IMR-90 (cell line): ENCODE measurements around the gene DNAJC11. TPM values are rescaled to one million over a fixed set of nuclear protein-coding genes. Genes with fewer than 3 reads are reported as not detected.

ENCODE experiments used
- ATAC-seq: fragments of 200-7000 bp; cut with Tn5 transposase; 2 replicates; pipeline ENCODE4 v1.9.1; 2020; ENCODE audit warnings: low read depth, mild to moderate bottlenecking, moderate library complexity
- BruUV-seq: library from RNA; stranded (reverse); fragments of 400-500 nt; replicated peaks from 2 replicates; lab custom pipeline; 2021; lab: Mats Ljungman, UMichigan
- CTCF ChIA-PET: fragments of 300-600 bp; formaldehyde crosslinking; extraction: SDS; loops from one replicate; lab custom pipeline; 2021; ENCODE audit warnings: antibody characterized with exemption; lab: Yijun Ruan, JAX
- POLR2A ChIA-PET: fragments of 300-600 bp; sonication (Branson Sonifier 250); formaldehyde crosslinking; loops from one replicate; lab custom pipeline; 2022; ENCODE audit warnings: antibody characterized with exemption; ENCODE audit not compliant: unreplicated experiment; lab: Charles Lee
- DNase-seq: peaks from one replicate; pipeline ENCODE4 v3.0.0; 2013
- H2AFZ ChIP-seq: replicated peaks from 2 replicates; pipeline ENCODE3; 2013; ENCODE audit warnings: low read length, mild to moderate bottlenecking; ENCODE audit not compliant: poor library complexity
- H2AK5ac ChIP-seq: 2 replicates; pipeline ENCODE4 v1.6.1; 2013; ENCODE audit warnings: low read depth, low read length, inconsistent platforms
- H2AK9ac ChIP-seq: replicated peaks from 2 replicates; pipeline ENCODE3; 2013; ENCODE audit warnings: mild to moderate bottlenecking, low read depth, low read length, moderate library complexity; ENCODE audit not compliant: poor library complexity
- H2BK120ac ChIP-seq: 2 replicates; pipeline ENCODE4 v1.6.1; 2013; ENCODE audit warnings: low read depth, low read length, inconsistent platforms
- H2BK15ac ChIP-seq: 3 replicates; pipeline ENCODE4 v1.6.1; 2013; ENCODE audit warnings: low read depth, low read length, inconsistent platforms
- H2BK20ac ChIP-seq: 2 replicates; pipeline ENCODE4 v1.6.1; 2013; ENCODE audit warnings: low read depth, mild to moderate bottlenecking, inconsistent platforms, low read length, moderate library complexity
- H2BK5ac ChIP-seq: 2 replicates; pipeline ENCODE4 v1.6.1; 2013; ENCODE audit warnings: mild to moderate bottlenecking, low read depth, low read length, inconsistent platforms; ENCODE audit not compliant: poor library complexity, severe bottlenecking
- H3K14ac ChIP-seq: replicated peaks from 2 replicates; pipeline ENCODE4 v1.6.1; 2013; ENCODE audit warnings: low read depth, low read length, inconsistent platforms
- H3K18ac ChIP-seq: 2 replicates; pipeline ENCODE4 v1.6.1; 2013; ENCODE audit warnings: low read depth, low read length, control low read depth
- H3K23ac ChIP-seq: 2 replicates; pipeline ENCODE4 v1.6.1; 2013; ENCODE audit warnings: low read depth, low read length, inconsistent platforms
- H3K27ac ChIP-seq: 2 replicates; pipeline ENCODE4 v1.5.1; 2013; ENCODE audit warnings: mild to moderate bottlenecking, control low read depth, low read length; ENCODE audit not compliant: insufficient read depth
- H3K27me3 ChIP-seq: 2 replicates; pipeline ENCODE4 v1.6.1; 2013; ENCODE audit warnings: low read length; ENCODE audit not compliant: control insufficient read depth, insufficient read depth
- H3K36me3 ChIP-seq: 2 replicates; pipeline ENCODE4 v1.6.1; 2013; ENCODE audit warnings: low read length, mixed read lengths; ENCODE audit not compliant: control insufficient read depth, insufficient read depth
- H3K4ac ChIP-seq: 2 replicates; pipeline ENCODE4 v1.6.1; 2013; ENCODE audit warnings: low read depth, low read length, inconsistent platforms
- H3K4me1 ChIP-seq: 2 replicates; pipeline ENCODE4 v1.6.1; 2013; ENCODE audit warnings: low read length, mixed read lengths; ENCODE audit not compliant: control insufficient read depth, insufficient read depth
- H3K4me2 ChIP-seq: 2 replicates; pipeline ENCODE4 v1.6.1; 2013; ENCODE audit warnings: low read depth, mild to moderate bottlenecking, control low read depth, low read length, moderate library complexity
- H3K4me3 ChIP-seq: 2 replicates; pipeline ENCODE4 v1.5.1; 2013; ENCODE audit warnings: low read depth, mild to moderate bottlenecking, control low read depth, low read length, moderate library complexity; ENCODE audit not compliant: insufficient read depth
- H3K56ac ChIP-seq: 2 replicates; pipeline ENCODE4 v1.6.1; 2013; ENCODE audit warnings: low read length, inconsistent platforms; ENCODE audit not compliant: insufficient read depth; ENCODE audit errors: extremely low read depth
- H3K79me1 ChIP-seq, 2 experiments: 2 replicates each; pipeline ENCODE4 v1.6.1; 2013; ENCODE audit warnings: low read length in 2 of 2, inconsistent platforms in 1 of 2, low read depth in 1 of 2
- H3K9ac ChIP-seq: 2 replicates; pipeline ENCODE4 v1.6.1; 2013; ENCODE audit warnings: low read depth, low read length, control low read depth
- H3K9me1 ChIP-seq: 2 replicates; pipeline ENCODE4 v1.6.1; 2013; ENCODE audit warnings: low read length, inconsistent platforms; ENCODE audit not compliant: insufficient read depth
- H3K9me3 ChIP-seq: 2 replicates; pipeline ENCODE4 v1.6.1; 2013; ENCODE audit warnings: low read length; ENCODE audit not compliant: control insufficient read depth, insufficient read depth
- H4K20me1 ChIP-seq: 2 replicates; pipeline ENCODE4 v1.6.1; 2013; ENCODE audit warnings: low read length, inconsistent platforms; ENCODE audit not compliant: insufficient read depth
- H4K5ac ChIP-seq: 2 replicates; pipeline ENCODE4 v1.6.1; 2013; ENCODE audit warnings: mild to moderate bottlenecking, low read depth, low read length, control low read depth
- H4K8ac ChIP-seq, 2 experiments: 2 replicates each; pipeline ENCODE4 v1.6.1; 2013; ENCODE audit warnings: low read depth in 2 of 2, low read length in 2 of 2, control low read depth in 1 of 2, inconsistent platforms in 1 of 2
- H4K91ac ChIP-seq: 2 replicates; pipeline ENCODE4 v1.6.1; 2013; ENCODE audit warnings: low read depth, low read length, inconsistent platforms; ENCODE audit not compliant: insufficient read depth
- BHLHE40 ChIP-seq: fragments of 150-350 bp; IDR thresholded peaks from 2 replicates; pipeline ENCODE4 v1.6.1; 2016; ENCODE audit warnings: mild to moderate bottlenecking, low read depth, low read length
- CEBPB ChIP-seq: IDR thresholded peaks from 2 replicates; pipeline ENCODE4 v1.6.1; 2012; ENCODE audit warnings: low read depth, low read length, improper control_type of control experiment
- CTCF ChIP-seq: conservative IDR thresholded peaks from 2 replicates; pipeline ENCODE4 v1.5.1; 2012; ENCODE audit warnings: mild to moderate bottlenecking, low read depth, low read length, improper control_type of control experiment
- FOS ChIP-seq: fragments of 150-350 bp; IDR thresholded peaks from 2 replicates; pipeline ENCODE4 v1.6.1; 2016; ENCODE audit warnings: low read depth, low read length
- MAFK ChIP-seq: IDR thresholded peaks from 2 replicates; pipeline ENCODE4 v1.6.1; 2012; ENCODE audit warnings: low read depth, low read length, improper control_type of control experiment
- MAZ ChIP-seq: IDR thresholded peaks from 2 replicates; pipeline ENCODE4 v1.6.1; 2012; ENCODE audit warnings: low read depth, mild to moderate bottlenecking, low read length, improper control_type of control experiment, moderate library complexity, borderline replicate concordance
- MXI1 ChIP-seq: IDR thresholded peaks from 2 replicates; pipeline ENCODE4 v1.6.1; 2012; ENCODE audit warnings: low read depth, mild to moderate bottlenecking, low read length, moderate library complexity, borderline replicate concordance
- POLR2A ChIP-seq: IDR thresholded peaks from 2 replicates; pipeline ENCODE4 v1.6.1; 2012; ENCODE audit warnings: mild to moderate bottlenecking, low read depth, low read length
- RAD21 ChIP-seq: IDR thresholded peaks from 2 replicates; pipeline ENCODE4 v1.6.1; 2012; ENCODE audit warnings: low read length, improper control_type of control experiment
- RCOR1 ChIP-seq: IDR thresholded peaks from 2 replicates; pipeline ENCODE4 v1.6.1; 2012; ENCODE audit warnings: mild to moderate bottlenecking, low read length, improper control_type of control experiment; ENCODE audit not compliant: insufficient replicate concordance
- RFX5 ChIP-seq: IDR thresholded peaks from 2 replicates; pipeline ENCODE4 v1.8.0; 2012; ENCODE audit warnings: low read depth, mild to moderate bottlenecking, low read length, moderate library complexity
- SMC3 ChIP-seq: fragments of 150-350 bp; IDR thresholded peaks from 2 replicates; pipeline ENCODE4 v1.6.1; 2016; ENCODE audit warnings: low read depth, mild to moderate bottlenecking, antibody characterized with exemption, low read length, moderate library complexity
- USF2 ChIP-seq: fragments of 150-350 bp; IDR thresholded peaks from 2 replicates; pipeline ENCODE4 v1.6.1; 2017; ENCODE audit warnings: mild to moderate bottlenecking, antibody characterized with exemption, low read length, low read depth
- WGBS, 2 experiments: methylation state at CpG; one replicate each; pipeline versions ENCODE4 v1.1.5 to v1.1.7; 2013; ENCODE audit warnings: missing lambda C conversion rate in 2 of 2; ENCODE audit not compliant: insufficient read length in 1 of 2; ENCODE audit errors: extremely low coverage in 2 of 2; 5-methylcytosine and 5-hydroxymethylcytosine counted together
- dilution Hi-C: fragments of 300-500 bp; cut with HindIII; formaldehyde crosslinking; loops from one replicate; pipeline ENCODE4 v1.14.3; 2018; ENCODE audit warnings: low sequenced_read_pairs; ENCODE audit not compliant: unreplicated experiment
- in situ Hi-C: fragments of 300-500 bp; cut with MboI; formaldehyde crosslinking; loops from 3 replicates; pipeline ENCODE4 v1.14.3; 2019; ENCODE audit warnings: low sequenced_read_pairs, inconsistent platforms, mixed read lengths
- intact Hi-C: fragments of 100-400 bp; cut with micrococcal nuclease; formaldehyde crosslinking; loops from 2 replicates; pipeline ENCODE4 v1.10.0; 2022
- polyA plus RNA-seq, 3 experiments: library from polyadenylated mRNA; depleted of rRNA; stranded (reverse); fragments of >200 nt; gene quantifications; 2 replicates each; pipeline ENCODE4 v1.2.3, GENCODE V29; 2012; ENCODE audit warnings: low replicate concordance in 1 of 3
- total RNA-seq: library from RNA; depleted of rRNA; stranded (reverse); fragments of >200 nt; gene quantifications from 2 replicates; pipeline ENCODE4 v1.2.3, GENCODE V29; 2012

DNAJC11 gene
- total and polyA plus RNA-seq, 2 of the 4 experiments (the other 2 are of a cell fraction), result 38.7 to 48.5 TPM

- no peak for TF ChIP-seq MAFK
Observed at GRCh38 chr1:6723621-6724428, 22.2 kb upstream of the DNAJC11 start (continued).

GRCh38 chr1:6711174-6711573, 9.6 kb upstream of the DNAJC11 start:
- Histone ChIP-seq H3K4ac (no peak overlapping the region), H2AFZ (no peak overlapping the region), H4K8ac (no peak overlapping the region), H3K79me1 (no peaks in the 10 kb centered on the region), H3K9ac (no peak overlapping the region), H3K36me3 (no peaks in the 10 kb centered on the region), H4K5ac (no peak overlapping the region), H3K9me1 (no peaks in the 10 kb centered on the region), H4K20me1 (no peaks in the 10 kb centered on the region), H3K18ac (no peak overlapping the region), H2BK5ac (no peak overlapping the region), H3K4me3 (no peak overlapping the region), H3K23ac (no peak overlapping the region), H3K9me3 (peaks cover 8% of the 10 kb centered on the region; the same call in 1 of the 2 replicates), H3K27me3 (peaks cover 16% of the 10 kb centered on the region), H4K91ac (no peak overlapping the region), H2BK120ac (no peak overlapping the region), H3K27ac (no peak overlapping the region), H3K4me2 (no peak overlapping the region), H3K56ac (no peak overlapping the region), H2BK20ac (no peak overlapping the region), H3K4me1 (no peaks in the 10 kb centered on the region), H2BK15ac (no peak overlapping the region), H2AK5ac (no peak overlapping the region), H2AK9ac (no peak overlapping the region), H3K14ac (no peak overlapping the region)
- no CpG with 5 or more reads among the region's 1 CpG for WGBS, 2 experiments
- POLR2A ChIA-PET, result no interaction called here
- CTCF ChIA-PET, result no interaction called here
- in situ Hi-C loops, result loop anchor here (25.0 kb wide), 1 partner anchor 501 kb away; no protein-coding TSS in a partner anchor
- dilution Hi-C loops, result no loop called here
- ATAC-seq (no peak), DNase-seq (no peak)
- BruUV-seq, result no TSS peak
- intact Hi-C loops, result no loop called here
- TF ChIP-seq BHLHE40, result no peak
- TF ChIP-seq RFX5, result no peak
- no peak for TF ChIP-seq CTCF
- TF ChIP-seq MAZ, result no peak
- no peak for TF ChIP-seq RCOR1
- no peak for TF ChIP-seq RAD21
- TF ChIP-seq MXI1, result no peak
- TF ChIP-seq POLR2A, result no peak
- TF ChIP-seq USF2, result no peak
- no peak for TF ChIP-seq CEBPB
- TF ChIP-seq FOS, result no peak
- no peak for TF ChIP-seq SMC3
